Limb (tissue), 2 donors: ENCODE results near the gene TUBA4A.
"Not testable (repeated sequence)": the region's sequence is repeated elsewhere in the genome, so short reads cannot be mapped to it uniquely, and the experiment has no call there.

ENCODE experiments used
- DNase-seq, 2 donors: peaks; one replicate each; pipeline ENCODE4 v3.0.0-alpha.2; 2016; ENCODE audit errors: extremely low spot score in 2 of 2

The TUBA4A gene

GRCh38 chr2:219268294-219268693 is 14.6 kb upstream of the TUBA4A start:
- no peak for DNase-seq

- DNase-seq = no peak
Observed at GRCh38 chr2:219266886-219267285, 13.2 kb upstream of the TUBA4A start.

- no peak for DNase-seq
Observed at GRCh38 chr2:219266232-219266631, 12.5 kb upstream of the TUBA4A start.

- no peak for DNase-seq
Observed at GRCh38 chr2:219261024-219261855, 7.5 kb upstream of the TUBA4A start.

- not testable (repeated sequence) for DNase-seq
Observed at GRCh38 chr2:219258942-219259341, 5.2 kb upstream of the TUBA4A start.

- DNase-seq = no peak
Observed at GRCh38 chr2:219254590-219255201, 978 bp upstream of the TUBA4A start.

- DNase-seq = peak in 1 of 2 donors; percentile 70
Observed at GRCh38 chr2:219252900-219253752, 592 bp downstream of the TUBA4A start, which contains the start of gene TUBA4B. TSS of gene TUBA4B (plus strand) at chr2:219253243. CDS start at chr2:219253408, 165 bp downstream.

- no peak for DNase-seq
Observed at GRCh38 chr2:219252570-219252899, 1.2 kb downstream of the TUBA4A start.

GRCh38 chr2:219252084-219252483 is 1.6 kb downstream of the TUBA4A start:
- no peak for DNase-seq

- no peak for DNase-seq
Observed at GRCh38 chr2:219251656-219252055, 2.1 kb downstream of the TUBA4A start.

GRCh38 chr2:219250049-219250781 is 3.5 kb downstream of the TUBA4A start:
- no peak for DNase-seq

GRCh38 chr2:219249203-219249980 is 4.3 kb downstream of the TUBA4A start:
- peak; percentile 53 to 70 for DNase-seq

GRCh38 chr2:219248845-219249202 is 4.9 kb downstream of the TUBA4A start:
- no peak for DNase-seq

- DNase-seq = no peak
Observed at GRCh38 chr2:219247678-219248642, 5.8 kb downstream of the TUBA4A start.

GRCh38 chr2:219246559-219246958 is 7.2 kb downstream of the TUBA4A start:
- no peak for DNase-seq

- no peak for DNase-seq
Observed at GRCh38 chr2:219245899-219246230, 7.9 kb downstream of the TUBA4A start.

- DNase-seq = peak; percentile 91 to 96
Observed at GRCh38 chr2:219245148-219245898, 8.4 kb downstream of the TUBA4A start, which contains the start of the genes GLB1L and STK16. TSS of gene GLB1L (minus strand) at chr2:219245444. CDS start at chr2:219243573, 1,871 bp downstream. TSS of gene STK16 (plus strand) at chr2:219245479. CDS start at chr2:219246000, 521 bp downstream.

GRCh38 chr2:219244789-219245147 is 8.9 kb downstream of the TUBA4A start:
- DNase-seq = no peak

- DNase-seq = no peak
Observed at GRCh38 chr2:219243291-219243761, 10.4 kb downstream of the TUBA4A start.
